DMS53 (cell line): ENCODE measurements around the gene HAUS3.

ENCODE experiments used
- DNase-seq: peaks from one replicate; lab custom pipeline; 2025; lab: John Stamatoyannopoulos, UW

HAUS3 gene

DNA sequence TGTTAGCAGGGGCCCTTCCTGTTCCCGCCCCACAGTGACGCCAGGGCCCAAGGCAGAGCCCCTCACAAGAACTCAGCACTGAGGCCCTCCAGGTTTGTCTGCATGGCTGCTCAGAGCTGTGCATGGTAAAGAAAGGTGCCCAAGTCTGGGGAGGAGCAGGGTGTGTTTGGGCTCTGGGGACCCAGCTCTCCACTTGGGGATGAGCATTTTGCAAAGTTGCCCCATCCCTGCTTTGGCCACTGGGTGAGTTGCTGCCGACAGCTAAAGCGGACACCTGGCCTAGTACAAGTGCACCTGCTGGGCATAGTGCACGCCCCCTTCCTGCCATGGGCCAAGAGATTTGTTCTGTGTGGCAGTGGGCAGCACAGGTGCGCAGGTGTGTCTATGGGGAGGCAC, 22.0 kb upstream of the HAUS3 start:
- DNase-seq, result peak; percentile 96

GRCh38 chr4:2262944-2263250, 21.0 kb upstream of the HAUS3 start:
- no peak for DNase-seq

DNA sequence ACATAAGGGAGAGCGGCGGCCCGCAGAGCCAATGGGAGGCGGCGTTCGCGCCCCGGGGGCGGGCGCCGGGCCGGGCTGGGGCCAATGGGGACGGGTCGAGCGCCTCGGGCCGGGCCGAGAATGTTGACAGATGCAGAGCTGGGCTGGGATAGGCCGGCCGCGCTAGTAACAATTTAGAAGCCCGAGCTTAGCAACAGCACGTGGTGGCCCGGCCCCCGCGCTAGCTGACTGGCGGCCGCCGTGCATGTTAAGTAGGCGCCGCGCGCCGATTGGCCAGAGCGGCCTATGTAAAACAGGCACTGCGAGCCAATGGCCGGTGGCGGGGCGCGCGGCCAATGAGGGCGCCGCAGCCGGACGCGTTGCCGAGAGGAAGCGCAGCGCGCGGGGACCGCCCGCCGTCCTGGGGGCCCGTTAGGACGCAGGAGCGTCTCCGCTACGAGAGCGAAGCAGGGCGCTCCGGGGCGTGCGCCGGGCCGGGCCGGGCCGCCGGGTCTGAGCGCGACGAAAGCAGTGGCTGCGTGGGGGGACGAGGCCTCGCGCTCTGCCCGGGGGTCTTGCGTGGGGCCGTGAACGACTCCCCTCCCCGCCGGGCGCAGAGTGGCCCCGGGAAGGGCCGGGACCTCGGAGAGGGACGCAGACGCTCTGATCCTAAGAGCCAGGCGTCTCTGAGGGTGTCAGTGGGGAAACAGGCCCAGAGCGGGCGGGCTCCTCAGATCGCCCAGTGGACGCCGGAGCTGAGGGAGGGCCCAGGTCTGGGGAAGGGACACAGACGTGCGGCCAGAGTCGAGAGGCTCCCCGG, 20.4 kb upstream of the HAUS3 start:
- DNase-seq, result peak; percentile 100

GRCh38 chr4:2261853-2262144, 19.9 kb upstream of the HAUS3 start, which contains the start of gene MXD4:
Gene MXD4 (minus strand): TSS chr4:2262109. CDS start chr4:2261980, 129 bp downstream.
- DNase-seq, result no peak

GRCh38 chr4:2261110-2261852, 19.4 kb upstream of the HAUS3 start:
- peak; percentile 90 for DNase-seq

- no peak for DNase-seq
These were observed 18.6 kb upstream of the HAUS3 start for GRCh38 chr4:2260344-2261109.

- DNase-seq, result no peak
These were observed 17.8 kb upstream of the HAUS3 start for GRCh38 chr4:2259541-2260343.

- no peak for DNase-seq
These were observed 17.2 kb upstream of the HAUS3 start for GRCh38 chr4:2259036-2259540.

DNA sequence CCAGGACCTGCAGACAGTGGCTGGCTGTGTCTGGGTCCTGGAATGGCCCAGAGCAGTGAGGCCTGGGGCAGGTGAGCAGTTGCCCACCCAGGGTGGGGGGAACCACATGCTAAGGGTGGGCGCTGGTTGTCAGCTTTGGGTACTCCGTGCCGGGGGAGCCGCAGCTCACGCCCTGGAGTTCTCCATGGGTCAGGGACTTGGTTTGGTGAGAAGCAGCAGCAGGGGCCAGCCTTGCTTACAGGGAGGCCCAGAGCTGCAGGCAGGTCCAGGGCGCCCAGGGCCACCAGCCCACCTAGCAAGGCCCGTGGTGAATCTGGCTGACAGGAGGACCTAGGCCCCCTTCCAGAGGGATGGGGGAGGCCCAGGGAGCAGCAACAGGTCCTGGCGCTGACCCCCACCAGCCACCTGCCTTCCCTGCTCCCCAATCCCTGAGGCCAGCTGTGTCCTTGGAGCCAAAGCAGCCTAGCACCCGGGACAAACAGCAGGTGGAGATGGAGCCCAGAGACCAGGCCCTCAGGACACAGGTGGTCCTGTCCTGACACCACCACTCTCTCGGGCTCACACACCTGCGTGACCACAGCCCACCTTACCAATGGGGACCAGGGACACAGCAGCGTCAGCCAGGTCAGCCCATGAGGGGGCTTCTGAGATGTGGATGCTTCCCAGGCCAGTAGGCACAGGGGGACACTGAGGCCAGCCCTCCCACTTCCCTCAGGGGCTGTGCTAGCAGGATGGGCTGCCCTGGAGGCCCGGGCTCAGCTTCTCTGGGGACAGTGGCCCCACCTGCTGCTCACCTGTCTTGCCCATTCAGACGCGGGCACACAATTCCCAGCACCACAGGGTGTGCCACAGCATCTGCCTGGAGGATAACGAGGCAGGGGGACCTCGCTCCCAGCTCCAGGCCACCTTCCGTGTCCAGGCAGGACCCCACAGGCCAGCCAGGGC, 16.4 kb upstream of the HAUS3 start:
- no peak for DNase-seq

- no peak for DNase-seq
These were observed 15.6 kb upstream of the HAUS3 start for GRCh38 chr4:2257361-2258081.

GRCh38 chr4:2256781-2257191, 14.9 kb upstream of the HAUS3 start:
- DNase-seq, result no peak

DNA sequence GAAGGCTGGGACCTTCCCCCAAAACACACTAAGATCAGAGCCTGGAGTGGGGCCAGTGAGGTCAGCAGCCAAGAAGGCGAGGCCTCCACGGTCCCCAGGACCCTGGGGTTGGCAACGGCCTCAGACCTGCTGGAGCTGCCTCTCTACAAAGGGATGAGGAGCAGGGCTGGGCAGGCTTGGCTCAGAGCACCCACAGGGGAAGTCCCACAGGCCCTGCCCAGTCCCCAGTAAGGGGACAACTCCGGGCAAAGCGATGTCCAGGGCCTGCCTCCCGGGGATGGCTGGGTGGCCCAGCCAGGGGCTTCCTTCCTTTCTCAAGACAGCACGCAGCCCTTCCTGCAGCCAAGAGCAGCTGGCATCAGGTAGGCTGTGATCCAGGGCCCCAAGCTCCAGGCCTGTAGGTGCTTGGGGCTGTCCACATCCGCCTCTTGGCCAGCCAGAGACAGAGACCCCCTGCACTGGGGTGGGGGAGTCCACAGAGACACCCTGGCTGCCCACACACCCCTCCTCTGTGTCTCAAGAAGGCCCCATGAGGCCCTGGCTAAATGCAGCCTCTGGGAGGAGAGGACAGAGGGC, 14.3 kb upstream of the HAUS3 start:
- DNase-seq, result no peak

GRCh38 chr4:2255501-2256155, 13.7 kb upstream of the HAUS3 start:
- no peak for DNase-seq

GRCh38 chr4:2254665-2255500, 13.0 kb upstream of the HAUS3 start:
- DNase-seq, result no peak

DNA sequence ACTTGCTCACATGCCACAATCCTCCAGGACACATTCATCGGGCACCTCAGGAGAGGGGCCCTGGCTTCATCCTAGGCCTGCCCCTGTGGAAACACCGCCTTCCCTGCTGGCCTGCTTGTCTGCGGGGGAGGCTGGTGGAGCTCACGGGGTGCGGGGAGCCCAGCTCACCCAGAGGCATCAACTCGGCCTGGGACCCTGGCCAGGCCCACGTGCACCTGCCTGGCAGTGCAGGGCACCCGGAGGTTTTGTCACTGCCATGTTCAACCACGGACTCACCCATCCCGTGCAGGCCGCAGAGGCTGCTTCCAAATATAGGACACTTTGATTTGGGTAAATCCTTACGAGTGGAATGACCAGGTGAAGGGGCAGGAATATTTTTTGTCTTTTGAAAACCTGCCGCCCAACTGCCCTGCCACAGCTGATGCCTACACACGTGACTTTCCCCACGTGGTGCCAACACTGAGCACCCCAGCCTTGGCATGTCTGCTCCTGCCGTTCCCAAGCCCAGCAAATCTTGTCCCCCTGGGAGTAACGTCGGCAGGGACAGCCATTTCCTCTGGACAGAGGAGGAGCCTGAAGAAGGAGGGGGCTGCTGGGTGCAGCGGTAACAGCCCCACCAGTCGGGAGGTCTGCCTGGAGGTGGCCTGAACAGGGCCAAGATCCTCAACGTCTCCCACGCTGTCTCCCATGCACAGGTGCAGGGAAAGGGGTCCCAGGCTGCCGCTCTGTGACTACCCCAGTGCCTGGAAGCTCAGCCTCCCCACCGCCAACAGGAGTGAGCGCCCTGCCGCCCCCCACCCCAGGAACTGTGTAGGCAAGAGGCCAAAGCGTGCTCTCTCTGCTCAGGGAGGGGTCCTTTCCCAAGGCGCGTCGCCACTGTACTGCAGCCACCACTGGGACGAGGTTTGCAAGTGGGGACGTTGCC, 11.5 kb upstream of the HAUS3 start:
- no peak for DNase-seq

DNA sequence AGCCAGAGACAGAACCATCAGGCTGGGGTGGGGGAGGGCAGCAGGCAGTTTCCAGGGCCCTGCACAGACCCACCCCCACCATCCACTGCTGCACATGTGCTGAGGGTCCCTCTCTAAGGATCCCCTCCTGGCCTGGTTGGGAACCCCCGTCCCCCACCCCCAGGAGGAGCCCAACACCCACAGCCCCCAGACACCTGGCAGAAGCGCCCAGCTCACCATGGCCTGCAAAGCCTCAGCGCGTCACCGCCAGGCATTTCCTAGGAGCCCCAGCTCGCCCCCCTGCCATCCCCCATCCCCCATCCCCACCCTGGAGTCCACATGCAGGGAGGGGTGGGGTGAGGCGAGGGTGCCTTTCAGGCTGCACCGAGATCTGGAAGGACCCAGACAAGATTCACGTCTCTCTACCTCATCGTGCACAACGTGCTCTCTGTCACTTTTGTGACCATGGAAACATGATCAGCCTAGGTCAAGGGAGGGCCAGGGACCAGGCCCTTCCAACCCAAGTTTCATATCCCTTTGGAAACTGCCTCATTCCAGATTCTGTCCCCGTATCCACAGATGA, 10.7 kb upstream of the HAUS3 start:
- DNase-seq, result no peak
